Parathyroid adenoma (tissue), 2 donors: ENCODE measurements around the gene AFF3.

Source experiments
- H2AFZ ChIP-seq: fragments of 300-600 bp; sonication (generic); one replicate; pipeline ENCODE4 v1.7.0; 2017; ENCODE audit warnings: antibody characterized with exemption, mild to moderate bottlenecking
- H3K27ac ChIP-seq: fragments of 300-600 bp; sonication (generic); one replicate; pipeline ENCODE4 v1.7.0; 2017
- H3K27me3 ChIP-seq: fragments of 300-600 bp; sonication (generic); one replicate; pipeline ENCODE4 v1.7.0; 2017; ENCODE audit warnings: low read length; ENCODE audit not compliant: control insufficient read depth, insufficient read depth
- H3K36me3 ChIP-seq: fragments of 300-600 bp; sonication (generic); one replicate; pipeline ENCODE4 v1.7.0; 2017; ENCODE audit warnings: low read length; ENCODE audit not compliant: control insufficient read depth, insufficient read depth
- H3K4me1 ChIP-seq: fragments of 300-600 bp; sonication (generic); one replicate; pipeline ENCODE4 v1.7.0; 2017; ENCODE audit warnings: control low read depth
- H3K4me2 ChIP-seq: fragments of 300-600 bp; sonication (generic); one replicate; pipeline ENCODE4 v1.7.0; 2017; ENCODE audit warnings: low read length
- H3K4me3 ChIP-seq: fragments of 300-600 bp; sonication (generic); one replicate; pipeline ENCODE4 v1.7.0; 2017; ENCODE audit warnings: low read depth, low read length
- H3K79me2 ChIP-seq: fragments of 300-600 bp; sonication (generic); one replicate; pipeline ENCODE4 v1.7.0; 2017; ENCODE audit warnings: control low read depth
- H3K9ac ChIP-seq: fragments of 300-600 bp; sonication (generic); one replicate; pipeline ENCODE4 v1.7.0; 2017; ENCODE audit warnings: mild to moderate bottlenecking
- H3K9me3 ChIP-seq: fragments of 300-600 bp; sonication (generic); one replicate; pipeline ENCODE4 v1.7.0; 2017; ENCODE audit warnings: low read length; ENCODE audit not compliant: control insufficient read depth
- TF ChIP-seq, protein P1 (sequence below): fragments of 300-600 bp; sonication (generic); IDR thresholded peaks from one replicate; pipeline ENCODE4 v1.7.0; 2017; ENCODE audit warnings: antibody characterized with exemption, mild to moderate bottlenecking
- donor health status: primary hyperparathyroidism.

Gene AFF3

DNA sequence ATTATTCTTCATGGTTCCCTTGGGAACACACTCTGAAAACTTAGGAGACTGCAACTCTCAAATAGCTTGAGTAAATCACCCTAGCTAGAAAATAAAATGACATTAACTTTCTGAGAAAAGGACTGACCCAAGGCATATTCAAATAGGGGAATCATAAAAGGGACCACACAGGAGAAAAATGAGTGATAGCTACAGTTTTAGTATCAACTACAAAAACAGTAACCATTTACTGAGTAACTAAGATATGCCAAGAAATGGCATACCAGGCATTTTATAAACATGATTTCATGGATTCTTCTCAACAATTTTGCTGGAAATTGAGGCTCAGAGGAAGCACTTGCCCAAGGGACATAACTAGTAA is 84.5 kb downstream of the AFF3 start:
- H3K36me3 ChIP-seq, result no peaks in the 10 kb centered on the region
- no peak overlapping the region for H2AFZ ChIP-seq
- peaks cover 5% of the 10 kb centered on the region for H3K4me1 ChIP-seq
- no peaks in the 10 kb centered on the region for H3K27me3 ChIP-seq
- no peaks in the 10 kb centered on the region for H3K79me2 ChIP-seq
- H3K9ac ChIP-seq, result no peak overlapping the region
- TF ChIP-seq, protein P1, sequence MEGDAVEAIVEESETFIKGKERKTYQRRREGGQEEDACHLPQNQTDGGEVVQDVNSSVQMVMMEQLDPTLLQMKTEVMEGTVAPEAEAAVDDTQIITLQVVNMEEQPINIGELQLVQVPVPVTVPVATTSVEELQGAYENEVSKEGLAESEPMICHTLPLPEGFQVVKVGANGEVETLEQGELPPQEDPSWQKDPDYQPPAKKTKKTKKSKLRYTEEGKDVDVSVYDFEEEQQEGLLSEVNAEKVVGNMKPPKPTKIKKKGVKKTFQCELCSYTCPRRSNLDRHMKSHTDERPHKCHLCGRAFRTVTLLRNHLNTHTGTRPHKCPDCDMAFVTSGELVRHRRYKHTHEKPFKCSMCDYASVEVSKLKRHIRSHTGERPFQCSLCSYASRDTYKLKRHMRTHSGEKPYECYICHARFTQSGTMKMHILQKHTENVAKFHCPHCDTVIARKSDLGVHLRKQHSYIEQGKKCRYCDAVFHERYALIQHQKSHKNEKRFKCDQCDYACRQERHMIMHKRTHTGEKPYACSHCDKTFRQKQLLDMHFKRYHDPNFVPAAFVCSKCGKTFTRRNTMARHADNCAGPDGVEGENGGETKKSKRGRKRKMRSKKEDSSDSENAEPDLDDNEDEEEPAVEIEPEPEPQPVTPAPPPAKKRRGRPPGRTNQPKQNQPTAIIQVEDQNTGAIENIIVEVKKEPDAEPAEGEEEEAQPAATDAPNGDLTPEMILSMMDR, result no peak
- no peak overlapping the region for H3K27ac ChIP-seq
- H3K4me3 ChIP-seq, result no peak overlapping the region
- H3K9me3 ChIP-seq, result no peaks in the 10 kb centered on the region
- H3K4me2 ChIP-seq, result no peak overlapping the region

DNA sequence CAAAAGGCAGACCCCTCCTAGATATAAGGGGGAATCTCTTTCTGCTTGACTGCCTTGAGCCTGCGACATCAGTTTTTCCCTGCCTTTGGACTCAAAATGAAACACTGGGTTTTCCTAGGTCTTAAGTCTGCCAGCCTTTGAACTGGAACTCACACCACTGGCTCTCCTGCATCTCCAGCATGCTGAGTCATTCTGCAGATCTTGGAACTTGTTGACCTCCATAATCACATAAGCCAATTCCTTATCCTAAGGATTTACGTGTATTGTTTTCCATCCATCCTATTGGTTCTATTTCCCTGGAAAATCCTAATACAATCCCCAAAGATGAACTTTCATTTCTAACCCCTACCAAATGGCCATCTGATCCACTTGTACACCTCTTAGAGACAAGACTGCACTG is 88.0 kb downstream of the AFF3 start:
- Histone ChIP-seq H3K27me3 (no peaks in the 10 kb centered on the region), H3K9me3 (no peaks in the 10 kb centered on the region), H3K4me3 (no peak overlapping the region), H3K4me1 (no peaks in the 10 kb centered on the region), H3K36me3 (no peaks in the 10 kb centered on the region), H2AFZ (no peak overlapping the region), H3K4me2 (no peak overlapping the region), H3K9ac (no peak overlapping the region), H3K27ac (no peak overlapping the region), H3K79me2 (no peaks in the 10 kb centered on the region)
- TF ChIP-seq, protein P1, result no peak

DNA sequence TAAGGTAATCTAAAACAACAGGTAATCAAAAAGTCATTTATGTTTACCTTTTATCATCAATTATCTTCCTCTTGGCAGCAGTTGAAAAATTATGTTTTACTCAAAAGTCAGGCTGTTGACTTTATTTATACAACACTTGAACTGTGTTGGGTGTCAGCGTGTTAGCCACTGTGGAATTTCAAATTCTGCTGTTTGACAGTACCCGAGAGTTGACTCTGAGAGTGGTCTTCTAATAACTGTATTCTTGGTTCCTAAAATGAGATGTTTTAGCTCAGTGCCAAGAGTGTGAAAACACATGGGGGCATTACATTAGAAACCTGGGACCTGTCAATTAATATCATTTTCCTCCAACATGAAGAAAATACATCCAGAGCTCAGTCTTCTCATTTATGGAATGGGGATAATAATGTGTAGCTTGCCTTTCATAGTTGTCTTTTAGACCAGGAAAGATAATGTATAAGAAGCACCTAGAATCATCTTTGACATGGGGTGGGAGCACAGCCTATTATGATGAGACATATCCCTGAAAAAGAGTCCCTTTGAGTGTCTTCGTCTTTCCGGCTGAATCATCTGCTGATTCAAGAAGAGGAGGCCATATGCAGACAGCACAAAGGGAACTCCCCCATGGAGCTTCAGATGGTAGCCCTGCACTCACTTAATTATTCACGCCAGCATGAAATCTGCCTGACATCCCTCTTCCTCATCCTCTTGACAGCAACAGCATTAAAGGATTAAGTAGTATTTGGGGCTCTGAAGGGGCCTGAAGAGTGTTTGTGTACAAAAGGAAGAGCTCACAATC is 89.1 kb downstream of the AFF3 start:
- H3K4me3 ChIP-seq, result no peak overlapping the region
- H3K4me2 ChIP-seq, result no peak overlapping the region
- H3K79me2 ChIP-seq, result no peaks in the 10 kb centered on the region
- H3K4me1 ChIP-seq, result no peaks in the 10 kb centered on the region
- H3K36me3 ChIP-seq, result no peaks in the 10 kb centered on the region
- no peaks in the 10 kb centered on the region for H3K27me3 ChIP-seq
- no peak overlapping the region for H2AFZ ChIP-seq
- H3K9me3 ChIP-seq, result no peaks in the 10 kb centered on the region
- H3K9ac ChIP-seq, result no peak overlapping the region
- no peak overlapping the region for H3K27ac ChIP-seq
- TF ChIP-seq, protein P1, result no peak

DNA sequence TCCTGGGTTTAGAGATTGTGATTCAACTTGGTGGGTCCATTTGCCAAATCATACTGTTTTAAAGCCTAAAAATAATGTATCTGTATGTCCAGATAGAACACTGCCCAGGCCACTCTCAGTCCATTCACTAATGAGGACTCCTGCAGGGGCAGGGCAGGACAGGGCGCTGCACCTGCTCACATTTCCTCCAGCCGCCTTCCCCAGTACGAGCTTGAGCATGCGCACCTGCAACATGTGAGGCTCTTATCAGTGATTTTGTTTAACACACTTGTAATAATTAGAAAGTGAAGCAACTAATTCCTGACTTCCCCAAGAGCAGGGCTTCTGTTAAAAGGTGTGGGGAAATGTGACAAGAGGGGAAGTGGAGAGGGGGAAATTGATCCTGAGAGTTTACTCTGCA is 89.7 kb downstream of the AFF3 start:
- no peak overlapping the region for H3K4me3 ChIP-seq
- no peaks in the 10 kb centered on the region for H3K4me1 ChIP-seq
- no peaks in the 10 kb centered on the region for H3K27me3 ChIP-seq
- no peaks in the 10 kb centered on the region for H3K36me3 ChIP-seq
- no peak overlapping the region for H2AFZ ChIP-seq
- H3K4me2 ChIP-seq, result no peak overlapping the region
- H3K9me3 ChIP-seq, result no peaks in the 10 kb centered on the region
- no peak overlapping the region for H3K27ac ChIP-seq
- no peaks in the 10 kb centered on the region for H3K79me2 ChIP-seq
- H3K9ac ChIP-seq, result no peak overlapping the region
- TF ChIP-seq, protein P1, result no peak

DNA sequence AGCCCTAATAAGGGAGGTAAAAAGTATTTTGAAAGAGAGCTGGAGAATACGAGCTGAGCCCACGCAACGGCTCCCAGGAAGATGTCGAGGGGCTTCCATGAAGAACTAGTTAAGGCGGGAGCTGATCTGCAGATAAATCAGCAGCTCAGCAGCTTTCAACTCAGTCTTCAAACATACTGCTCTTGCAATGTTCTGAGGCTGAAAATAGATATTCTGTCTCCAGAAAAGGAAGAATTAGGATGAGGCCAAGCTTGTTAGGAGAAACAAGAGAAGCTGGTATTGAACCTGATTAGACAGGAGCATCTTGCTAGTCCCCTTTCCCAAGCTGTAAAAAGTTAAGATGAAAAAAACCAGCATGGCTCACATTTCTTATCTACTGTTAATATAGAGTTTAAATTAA is 91.1 kb downstream of the AFF3 start:
- Histone ChIP-seq H3K36me3 (no peaks in the 10 kb centered on the region), H3K79me2 (no peaks in the 10 kb centered on the region), H3K4me2 (no peak overlapping the region), H3K9me3 (no peaks in the 10 kb centered on the region), H3K9ac (no peak overlapping the region), H3K4me3 (no peak overlapping the region), H3K27ac (no peak overlapping the region), H2AFZ (no peak overlapping the region), H3K27me3 (no peaks in the 10 kb centered on the region), H3K4me1 (no peaks in the 10 kb centered on the region)
- TF ChIP-seq, protein P1, result no peak
